ENCODE results near the gene KRTAP4-12. TPM values are rescaled to one million over a fixed set of nuclear protein-coding genes. Genes with fewer than 3 reads are reported as not detected.
"Not testable (repeated sequence)": the region's sequence is repeated elsewhere in the genome, so short reads cannot be mapped to it uniquely, and the experiment has no call there.

The KRTAP4-12 gene
- total and polyA plus RNA-seq, 2 experiments from 2014 or later, result not detected

- Histone ChIP-seq H3K36me3 (replicated peaks; ENCODE audit: insufficient read depth, low read depth) (no peaks in the 10 kb centered on the region), H3K27me3 (peaks cover 2% of the 10 kb centered on the region), H3K79me2 (no peaks in the 10 kb centered on the region), H4K20me1 (ENCODE audit: insufficient read depth, poor library complexity, severe bottlenecking) (no peaks in the 10 kb centered on the region), H2AFZ (no peak overlapping the region), H3K27ac (no peak overlapping the region), H3K4me1 (ENCODE audit: insufficient read depth) (peaks cover 7% of the 10 kb centered on the region), H3K9me3 (ENCODE audit: low read depth) (no peaks in the 10 kb centered on the region), H3K9me2 (replicated peaks; ENCODE audit: insufficient read depth) (no peaks in the 10 kb centered on the region), H3K4me3 (no peak overlapping the region), H3K4me2 (no peak overlapping the region)
- no peak for DNase-seq (ENCODE audit: low spot score)
- TF ChIP-seq EZH2 (IDR thresholded peaks at IDR 0.05; ENCODE audit: borderline replicate concordance) (no peak), EZH2phosphoT487 (IDR thresholded peaks at IDR 0.05; ENCODE audit: low read depth, severe bottlenecking, unreplicated experiment) (no peak), CTCF (IDR thresholded peaks at IDR 0.05; ENCODE audit: poor library complexity) (no peak)
- 92% methylated on average over 2 of the region's 2 CpGs for WGBS (ENCODE audit: low lambda C conversion rate, missing lambda C conversion rate)
Measured at GRCh38 chr17:41151525-41151924, 27.5 kb upstream of the KRTAP4-12 start.

GRCh38 chr17:41150026-41150425 lies 26.0 kb upstream of the KRTAP4-12 start:
- DNase-seq (ENCODE audit: low spot score), result no peak
- no peak for TF ChIP-seq CTCF (IDR thresholded peaks at IDR 0.05; ENCODE audit: poor library complexity)
- TF ChIP-seq EZH2phosphoT487 (IDR thresholded peaks at IDR 0.05; ENCODE audit: low read depth, severe bottlenecking, unreplicated experiment), result no peak
- TF ChIP-seq EZH2 (IDR thresholded peaks at IDR 0.05; ENCODE audit: borderline replicate concordance), result no peak
- Histone ChIP-seq H3K4me3 (no peak overlapping the region), H2AFZ (no peak overlapping the region), H3K4me2 (no peak overlapping the region), H3K9me2 (replicated peaks; ENCODE audit: insufficient read depth) (no peaks in the 10 kb centered on the region), H3K36me3 (replicated peaks; ENCODE audit: insufficient read depth, low read depth) (no peaks in the 10 kb centered on the region), H3K27me3 (peaks cover 2% of the 10 kb centered on the region), H3K27ac (no peak overlapping the region), H3K4me1 (ENCODE audit: insufficient read depth) (peaks cover 7% of the 10 kb centered on the region), H4K20me1 (ENCODE audit: insufficient read depth, poor library complexity, severe bottlenecking) (no peaks in the 10 kb centered on the region), H3K79me2 (no peaks in the 10 kb centered on the region), H3K9me3 (ENCODE audit: low read depth) (no peaks in the 10 kb centered on the region)
- WGBS (ENCODE audit: low lambda C conversion rate, missing lambda C conversion rate), result 87% methylated on average over 4 of the region's 4 CpGs

GRCh38 chr17:41149652-41149985 lies 25.6 kb upstream of the KRTAP4-12 start, which contains the start of gene KRTAP4-5:
Gene KRTAP4-5, minus strand, starts transcription at chr17:41149825. Its CDS starts 58 bp downstream, at chr17:41149767.
- Histone ChIP-seq H4K20me1 (ENCODE audit: insufficient read depth, poor library complexity, severe bottlenecking) (no peaks in the 10 kb centered on the region), H3K36me3 (replicated peaks; ENCODE audit: insufficient read depth, low read depth) (no peaks in the 10 kb centered on the region), H3K79me2 (no peaks in the 10 kb centered on the region), H3K27me3 (peaks cover 2% of the 10 kb centered on the region), H3K27ac (no peak within 1 kb of the TSS), H3K4me1 (ENCODE audit: insufficient read depth) (peaks cover 7% of the 10 kb centered on the region), H2AFZ (no peak within 1 kb of the TSS), H3K9me3 (ENCODE audit: low read depth) (no peaks in the 10 kb centered on the region), H3K4me2 (no peak within 1 kb of the TSS), H3K9me2 (replicated peaks; ENCODE audit: insufficient read depth) (no peaks in the 10 kb centered on the region), H3K4me3 (no peak within 1 kb of the TSS)
- no peak for TF ChIP-seq EZH2phosphoT487 (IDR thresholded peaks at IDR 0.05; ENCODE audit: low read depth, severe bottlenecking, unreplicated experiment)
- no peak for TF ChIP-seq EZH2 (IDR thresholded peaks at IDR 0.05; ENCODE audit: borderline replicate concordance)
- TF ChIP-seq CTCF (IDR thresholded peaks at IDR 0.05; ENCODE audit: poor library complexity), result no peak
- WGBS (ENCODE audit: low lambda C conversion rate, missing lambda C conversion rate), result 95% methylated on average over 2 of the region's 2 CpGs
- DNase-seq (ENCODE audit: low spot score), result no peak

- WGBS (ENCODE audit: low lambda C conversion rate, missing lambda C conversion rate), result 91% methylated on average over 10 of the region's 10 CpGs
- H3K4me3 ChIP-seq, H3K4me2 ChIP-seq: not testable (repeated sequence)
Measured at GRCh38 chr17:41148971-41149651, 25.1 kb upstream of the KRTAP4-12 start.

More at GRCh38 chr17:41148971-41149651, 25.1 kb upstream of the KRTAP4-12 start:
- not testable (repeated sequence) for H3K79me2 ChIP-seq; H4K20me1 ChIP-seq (ENCODE audit: insufficient read depth, poor library complexity, severe bottlenecking); H3K36me3 ChIP-seq (replicated peaks; ENCODE audit: insufficient read depth, low read depth); DNase-seq (ENCODE audit: low spot score); H3K27ac ChIP-seq; H3K9me3 ChIP-seq (ENCODE audit: low read depth); H3K9me2 ChIP-seq (replicated peaks; ENCODE audit: insufficient read depth); H3K27me3 ChIP-seq; H3K4me1 ChIP-seq (ENCODE audit: insufficient read depth); H2AFZ ChIP-seq
